HG02642 (cell line): ENCODE data around the gene GNA12.
"Not testable (repeated sequence)": the region's sequence is repeated elsewhere in the genome, so short reads cannot be mapped to it uniquely, and the experiment has no call there.

Source experiments
- ATAC-seq: cut with Tn5 transposase; IDR thresholded peaks from one replicate; pipeline ENCODE4 v1.9.1; 2021; ENCODE audit warnings: mild to moderate bottlenecking; ENCODE audit not compliant: unreplicated experiment, poor library complexity

The GNA12 gene

DNA sequence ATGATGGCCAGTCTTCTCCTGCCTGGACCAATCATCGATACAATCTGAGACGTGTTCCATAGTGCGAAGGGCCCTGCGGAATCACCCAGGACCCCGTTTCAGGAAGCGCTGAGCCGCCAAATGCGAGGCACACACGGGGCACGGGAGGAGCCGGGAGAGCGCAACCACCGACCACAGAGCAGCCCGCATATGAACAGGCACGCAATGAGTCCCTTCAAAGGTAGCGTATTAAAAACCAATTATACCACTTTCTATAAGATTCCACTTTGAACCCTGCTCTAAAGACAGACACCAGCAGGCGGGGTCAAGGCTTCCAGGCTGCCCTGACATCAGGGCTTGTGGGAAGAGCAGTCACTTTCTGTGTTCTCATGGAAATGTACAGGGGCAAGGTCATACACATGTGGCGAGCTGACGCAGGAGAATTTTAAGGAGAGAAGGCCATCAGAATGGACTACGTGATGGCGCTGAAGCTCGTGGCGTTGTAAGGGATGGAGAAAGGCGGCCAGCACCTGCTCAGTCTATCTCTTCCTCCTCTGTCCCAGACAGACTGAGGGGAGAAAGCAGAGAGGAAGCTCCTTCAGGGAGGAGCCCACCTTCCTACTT, 109.9 kb downstream of the GNA12 start:
- no peak for ATAC-seq

DNA sequence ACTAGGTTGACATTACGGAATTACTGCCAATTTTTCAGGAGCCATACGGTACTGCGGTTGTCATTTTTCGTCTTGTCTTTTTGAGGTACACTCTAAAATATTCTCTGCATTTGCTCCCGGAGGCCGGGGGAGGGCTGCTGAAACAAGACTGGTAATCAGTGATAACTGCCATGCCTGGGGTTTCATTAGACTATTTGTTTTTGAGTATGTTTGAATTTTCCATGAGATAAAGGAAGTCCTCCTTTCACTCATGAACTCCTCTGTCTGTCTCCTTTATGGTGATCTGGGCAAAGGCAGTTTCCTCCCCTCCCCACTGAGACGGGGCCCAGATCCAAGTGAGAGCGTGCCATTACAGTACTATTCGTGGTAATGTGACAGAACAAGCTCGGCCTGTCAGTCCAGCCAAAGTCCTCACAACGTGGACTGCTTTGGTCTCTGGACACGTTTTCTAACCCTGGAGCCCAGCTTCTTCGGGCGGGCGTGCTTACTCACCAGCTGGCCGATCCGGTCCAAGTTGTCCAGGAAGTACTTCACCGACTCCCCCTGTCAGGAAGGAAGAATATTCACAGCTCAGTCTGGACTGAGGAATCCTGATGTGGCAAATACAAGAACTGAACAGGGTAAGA, 111.0 kb downstream of the GNA12 start:
- no peak for ATAC-seq

DNA sequence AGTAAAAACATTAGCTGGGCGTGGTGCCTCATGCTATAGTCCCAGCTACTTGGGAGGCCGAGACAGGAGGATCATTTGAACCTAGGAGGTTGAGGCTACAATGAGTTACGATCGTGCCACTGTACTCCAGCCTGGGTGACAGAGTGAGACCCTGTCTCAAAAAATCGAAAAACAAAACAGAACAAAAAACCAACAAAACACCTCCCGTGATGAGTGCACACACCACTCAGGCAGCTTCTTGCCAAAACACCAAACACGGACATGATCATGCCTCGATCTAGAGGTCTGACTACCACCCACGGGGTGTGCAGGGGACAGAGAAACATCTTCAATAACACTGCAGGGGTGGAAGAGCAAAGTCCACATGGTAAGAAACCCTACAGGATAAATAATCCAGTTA, 111.7 kb downstream of the GNA12 start:
- ATAC-seq: no peak

DNA sequence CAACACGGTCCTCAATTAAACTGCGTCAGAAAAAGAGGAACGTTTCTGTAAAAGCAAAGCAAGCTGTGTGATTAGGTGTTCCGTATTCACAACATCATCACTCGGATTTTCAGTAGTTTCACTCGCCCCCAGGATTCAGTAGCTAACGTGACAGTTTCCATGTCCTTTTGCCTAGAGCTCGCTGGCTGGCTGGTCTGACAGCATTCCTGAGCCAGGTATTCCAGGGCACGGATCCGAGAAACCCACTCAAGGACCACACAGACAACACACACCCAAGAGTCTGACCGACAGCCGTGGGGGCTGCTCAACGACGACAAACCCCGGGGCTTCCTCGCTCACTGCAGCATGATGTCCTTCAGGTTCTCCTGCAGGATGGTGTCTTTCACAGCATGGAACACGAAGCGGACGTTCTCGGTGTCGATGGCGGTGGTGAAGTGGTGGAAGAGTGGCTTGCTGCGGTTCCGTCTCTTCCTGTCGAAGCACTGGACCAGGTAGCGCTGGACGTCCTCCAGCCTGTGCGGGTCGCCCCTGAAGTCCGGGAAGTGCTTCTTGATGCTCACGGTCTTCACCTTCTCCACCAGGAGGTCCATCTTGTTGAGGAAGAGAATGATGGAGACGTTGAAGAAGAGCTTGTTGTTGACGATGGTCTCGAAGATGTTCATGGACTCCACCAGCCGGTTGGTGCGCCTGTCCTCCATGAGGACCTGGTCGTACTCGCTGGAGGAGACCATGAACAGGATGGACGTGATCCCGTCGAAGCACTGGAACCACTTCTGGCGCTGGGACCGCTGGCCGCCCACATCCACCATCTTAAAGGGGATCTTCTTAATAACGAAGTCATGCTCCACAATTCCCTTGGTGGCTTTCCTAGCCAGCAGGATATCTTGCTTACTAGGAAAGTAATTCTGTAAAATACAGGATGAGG, 113.0 kb downstream of the GNA12 start:
- no peak for ATAC-seq

DNA sequence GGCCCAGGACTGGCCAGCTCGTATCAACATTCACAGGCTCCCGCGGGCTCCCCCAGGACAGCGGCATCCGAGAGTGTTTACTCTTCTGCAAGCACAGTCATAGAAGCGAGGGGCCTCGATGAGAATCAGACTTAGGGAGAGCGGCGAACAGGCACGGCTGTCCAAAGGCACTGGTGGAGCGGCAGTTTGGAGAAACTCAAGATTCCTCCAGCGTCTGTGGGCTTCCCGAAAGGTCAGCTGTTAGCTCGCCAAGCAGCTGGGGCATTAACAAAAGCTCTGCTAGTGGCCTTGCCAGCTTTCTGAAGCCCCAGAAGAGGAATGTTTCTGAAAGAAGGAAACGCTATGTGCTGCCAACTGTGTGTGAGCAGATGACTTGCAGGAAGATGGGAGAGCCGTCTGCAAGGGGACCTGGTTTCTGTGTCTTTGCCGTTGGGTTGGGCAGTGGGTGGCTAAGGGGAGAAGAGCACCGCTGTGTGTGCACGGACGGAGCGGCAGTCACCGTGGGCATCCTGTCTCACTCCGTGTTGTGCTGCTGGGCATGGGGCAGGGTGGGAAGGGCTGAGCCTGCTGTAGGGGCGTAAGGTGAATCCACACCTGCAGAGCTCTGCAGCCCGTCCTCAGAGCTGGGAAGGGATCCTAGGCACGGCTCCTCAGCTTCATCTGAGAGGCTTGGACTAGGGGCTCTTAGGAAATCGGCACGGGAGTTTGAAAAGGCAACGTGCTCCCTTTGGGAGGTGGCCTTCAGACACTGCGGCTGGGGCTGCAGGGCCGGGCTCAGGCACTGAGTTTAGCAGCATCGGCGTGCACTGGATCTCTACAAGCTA, 114.0 kb downstream of the GNA12 start:
- ATAC-seq: no peak

DNA sequence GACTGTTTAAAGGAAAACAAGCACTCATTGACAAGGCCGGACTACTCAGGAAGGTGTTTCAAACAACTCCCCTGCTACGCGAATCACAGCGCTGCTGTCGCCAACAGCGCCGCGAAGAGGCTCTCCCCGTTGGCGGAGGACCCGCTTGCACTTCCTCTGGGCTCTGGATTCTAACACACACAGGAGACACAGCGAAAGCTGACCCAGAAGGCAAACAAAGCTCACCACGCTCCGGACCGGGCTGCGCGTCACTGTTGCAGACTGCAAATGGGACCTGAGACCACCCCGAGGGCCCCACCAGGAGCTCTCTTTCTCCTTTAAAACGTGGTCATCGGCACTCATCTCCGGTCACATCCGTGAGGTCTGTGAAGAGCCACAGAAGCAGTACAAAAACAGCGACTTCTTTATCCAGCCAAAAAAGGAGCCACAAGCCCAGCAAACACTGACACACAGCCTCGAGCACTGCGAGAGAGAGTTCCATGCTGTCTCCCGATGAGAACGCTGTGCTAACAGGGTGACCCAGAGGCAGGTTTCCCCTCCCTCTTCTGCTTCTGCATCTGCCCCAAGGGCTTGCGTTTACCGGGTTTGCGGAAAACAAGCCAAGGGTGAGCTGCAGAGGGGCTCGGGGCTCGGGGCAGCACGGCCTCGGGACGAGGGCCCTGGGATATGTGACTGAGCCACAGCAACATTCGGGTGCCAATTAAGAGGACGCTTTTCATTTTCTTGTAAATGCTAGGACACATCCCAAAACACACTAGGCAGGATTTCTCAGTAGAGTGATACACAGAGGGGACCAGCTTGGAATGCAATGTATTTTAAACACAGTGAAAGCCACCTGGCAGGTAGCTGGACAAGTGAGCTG, 114.8 kb downstream of the GNA12 start:
- no peak for ATAC-seq

DNA sequence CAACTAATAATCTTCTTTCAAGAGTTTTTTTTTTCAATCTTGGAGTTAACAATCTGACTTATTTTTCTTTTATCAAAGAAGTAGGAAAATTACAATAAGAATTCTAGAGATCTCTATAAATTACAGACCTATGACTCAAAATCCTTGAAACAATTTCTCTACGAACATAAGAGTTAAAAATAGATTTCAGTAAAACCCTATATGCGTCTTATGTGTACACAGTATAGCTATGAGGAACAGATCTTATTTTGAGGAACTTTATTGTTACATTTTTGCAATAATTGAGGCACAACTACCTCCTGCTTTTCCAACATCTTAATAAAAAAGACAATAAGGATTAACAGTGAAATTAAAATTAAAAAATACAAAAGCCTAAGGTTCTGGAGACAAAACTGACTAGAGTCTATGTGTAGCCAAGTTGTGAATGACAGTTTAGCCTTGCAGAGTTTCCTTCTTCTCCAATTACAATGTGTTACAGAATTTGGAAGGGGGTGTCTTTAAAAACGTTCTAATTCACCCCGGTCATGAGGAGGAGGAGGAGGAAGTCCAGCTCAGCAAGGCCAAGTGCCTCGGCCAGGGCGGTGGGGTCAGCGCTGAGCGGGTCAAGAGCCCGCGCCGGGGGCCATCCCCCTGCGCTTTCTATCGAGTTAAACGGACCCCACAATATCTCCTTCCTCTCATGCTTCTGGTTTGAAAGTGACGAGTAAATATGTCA, 115.6 kb downstream of the GNA12 start:
- ATAC-seq: no peak

DNA sequence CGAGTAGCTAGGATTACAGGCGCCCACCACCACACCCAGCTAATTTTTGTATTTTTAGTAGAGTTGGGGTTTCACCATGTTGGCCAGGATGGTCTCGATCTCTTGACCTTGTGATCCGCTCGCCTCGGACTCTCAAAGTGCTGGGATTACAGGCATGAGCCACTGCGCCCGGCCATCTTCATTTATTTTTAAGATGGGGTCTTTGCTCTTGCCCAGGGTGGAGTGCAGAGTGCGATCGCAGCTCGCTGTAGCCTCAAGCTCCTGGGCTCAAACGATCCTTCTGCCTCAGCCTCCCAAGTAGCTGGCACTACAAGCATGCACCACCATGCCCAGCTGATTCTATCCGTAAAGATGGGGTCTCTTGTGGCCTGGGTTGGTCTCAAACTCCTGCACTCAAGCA, 116.9 kb downstream of the GNA12 start:
- not testable (repeated sequence) for ATAC-seq

DNA sequence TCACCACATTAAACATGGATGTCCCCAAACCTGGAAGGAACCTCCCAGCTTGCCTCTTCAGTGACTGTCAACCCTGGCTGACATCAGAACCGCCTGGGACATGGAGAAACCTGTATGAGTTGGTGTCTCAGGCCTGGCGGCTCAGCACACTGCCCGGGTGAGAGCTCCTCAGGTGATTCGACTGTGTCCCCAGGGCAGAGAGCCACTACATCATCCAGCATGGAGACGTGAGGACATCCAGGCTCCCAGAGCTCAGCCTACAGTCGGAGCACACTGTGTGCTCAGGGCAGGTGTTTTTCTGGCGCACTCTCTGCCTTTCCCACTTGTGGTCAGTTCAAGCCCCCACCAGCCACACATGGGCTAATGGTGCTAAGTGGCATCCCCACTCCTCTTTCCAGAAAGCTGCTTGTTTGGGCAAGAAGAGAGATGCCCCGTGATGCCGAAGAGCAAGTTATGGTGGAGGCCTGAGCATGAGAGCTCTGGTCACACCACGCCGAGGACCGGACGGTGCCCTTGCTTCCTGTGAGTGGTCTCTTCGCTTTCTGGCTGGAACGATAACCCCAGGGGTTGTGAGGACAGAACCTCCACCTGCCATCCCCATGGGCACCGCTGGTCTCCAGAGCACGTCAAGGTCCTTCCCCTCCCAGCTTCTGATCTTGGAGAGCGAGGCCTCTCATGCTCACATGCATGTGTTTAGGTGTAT, 117.6 kb downstream of the GNA12 start:
- ATAC-seq: no peak

DNA sequence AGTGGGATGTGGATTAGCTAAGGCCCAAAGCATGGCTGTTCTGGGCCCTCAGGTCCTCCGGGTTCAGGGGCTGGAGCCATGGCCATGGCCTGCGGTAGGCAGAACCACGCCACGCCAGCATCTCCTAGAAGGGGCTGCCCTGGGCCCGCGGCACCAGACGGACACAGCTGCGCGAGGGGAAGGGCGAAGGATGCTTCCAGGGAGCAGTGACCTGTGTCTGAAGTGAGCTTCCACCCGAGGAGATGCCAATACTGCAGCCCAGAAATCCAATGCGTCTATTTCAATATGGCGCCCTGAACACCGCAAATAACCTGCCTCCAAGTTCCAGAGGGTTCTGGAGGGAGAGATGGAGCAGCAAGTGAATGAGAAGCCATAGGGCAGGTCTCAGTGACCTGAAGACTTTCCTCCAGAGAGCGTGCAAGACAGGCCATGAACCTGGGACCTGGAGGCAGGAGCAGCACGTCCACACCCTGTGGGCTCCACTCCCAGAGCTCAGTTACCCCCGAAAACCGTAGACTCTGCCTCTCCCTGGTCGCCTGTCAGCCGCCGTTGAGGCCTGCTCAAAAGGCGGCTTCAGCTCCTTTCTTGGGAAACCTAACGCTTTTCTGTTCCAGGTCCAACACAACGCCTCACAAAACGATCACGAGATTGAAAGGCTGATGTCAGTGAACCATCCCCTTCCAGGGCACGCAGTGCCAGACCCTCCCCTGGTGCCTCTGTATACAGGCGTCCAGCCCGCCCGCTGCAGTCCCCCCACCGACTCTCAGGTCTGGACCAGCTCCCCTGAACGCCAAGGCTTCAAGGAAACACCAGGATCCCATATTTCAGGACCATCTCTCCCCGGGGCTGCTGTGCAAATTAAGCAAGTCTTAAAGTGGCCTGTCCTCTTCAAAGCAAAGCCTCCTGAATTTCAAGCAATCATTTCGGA, 118.7 kb downstream of the GNA12 start:
- ATAC-seq: no peak

DNA sequence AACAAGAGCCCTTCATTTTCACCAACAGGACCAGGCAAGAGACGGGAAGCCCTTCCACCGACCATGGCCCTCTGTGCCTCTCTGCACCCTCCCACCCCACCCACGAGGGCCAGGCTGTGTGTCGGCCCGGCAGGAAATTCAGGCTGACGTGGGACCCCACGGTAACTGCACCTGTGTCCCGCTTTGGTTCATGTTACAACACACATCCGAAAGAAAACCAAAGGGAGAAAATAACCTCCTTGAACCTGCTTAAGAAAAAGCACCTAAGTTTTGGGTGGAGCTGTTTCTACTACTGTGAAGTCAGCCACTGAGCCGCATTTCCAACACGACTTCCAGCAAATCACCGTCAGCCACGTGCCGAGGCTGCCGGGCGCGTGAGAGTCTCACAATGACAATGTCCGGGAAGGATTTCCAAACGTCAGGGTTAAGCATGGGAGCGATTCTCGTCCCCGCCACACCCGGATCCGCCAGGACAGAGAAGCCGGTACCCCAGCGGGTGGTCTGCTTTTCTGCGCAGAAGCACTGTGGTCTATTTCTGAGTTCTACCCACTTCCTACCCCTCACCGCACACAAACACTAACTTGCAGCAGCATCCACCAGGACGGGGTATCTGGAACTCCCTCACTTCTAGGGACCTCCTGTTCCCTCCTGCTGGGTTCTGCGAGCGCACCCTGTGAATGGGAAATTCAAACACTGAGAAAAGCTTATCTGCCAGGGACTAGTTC, 119.5 kb downstream of the GNA12 start:
- no peak for ATAC-seq

DNA sequence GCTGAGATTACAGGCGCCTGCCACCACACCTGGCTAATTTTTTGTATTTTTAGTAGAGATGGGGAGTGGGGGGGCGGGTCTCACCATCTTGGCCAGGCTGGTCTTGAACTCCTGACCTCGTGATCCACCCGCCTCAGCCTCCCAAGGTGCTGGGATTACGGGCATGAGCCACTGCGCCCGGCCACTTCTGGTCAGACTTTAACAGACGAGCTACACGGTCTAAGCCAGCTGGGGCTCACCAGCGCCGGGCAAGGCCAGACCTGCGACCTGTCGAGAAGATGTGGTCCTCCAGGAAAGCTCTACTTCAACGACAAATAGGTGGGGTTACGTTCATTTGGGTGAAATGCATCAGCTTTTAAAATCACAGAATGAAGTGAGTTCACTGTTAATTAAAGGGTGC, 120.1 kb downstream of the GNA12 start:
- not testable (repeated sequence) for ATAC-seq

DNA sequence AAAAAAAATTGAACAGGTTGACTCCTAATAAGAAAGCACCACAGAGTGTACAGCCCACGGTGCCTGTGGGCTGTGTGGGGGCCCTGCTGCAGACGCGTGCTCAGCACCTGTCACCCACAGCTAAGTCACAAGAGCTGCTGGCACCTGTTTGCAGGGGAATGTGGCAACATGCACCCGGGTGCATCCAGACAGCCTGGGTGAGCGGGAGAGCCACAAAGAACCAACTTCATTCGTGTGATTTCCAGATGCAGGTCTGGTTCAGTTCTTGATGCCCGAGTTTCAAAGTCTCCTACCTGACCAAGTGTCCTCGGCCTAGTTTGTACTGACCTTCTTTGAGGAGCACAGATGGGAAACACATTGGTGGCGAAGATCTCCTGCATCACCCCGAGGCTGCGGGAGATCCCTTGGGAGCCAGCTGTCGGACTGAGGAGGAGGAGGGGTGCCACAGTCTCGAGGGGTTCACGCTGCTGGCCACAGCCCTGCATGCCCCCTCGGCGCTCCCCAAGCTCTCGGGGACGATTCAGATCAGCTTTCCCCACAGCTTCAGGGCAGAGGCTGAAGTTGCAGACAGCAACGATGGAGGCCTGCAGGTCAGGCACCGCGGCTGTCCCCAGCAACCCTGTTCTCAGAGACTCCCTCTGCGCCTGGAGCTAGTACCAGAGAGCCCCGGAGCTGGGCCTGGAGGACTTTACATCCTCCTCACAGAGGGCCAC, 120.8 kb downstream of the GNA12 start:
- no peak for ATAC-seq

DNA sequence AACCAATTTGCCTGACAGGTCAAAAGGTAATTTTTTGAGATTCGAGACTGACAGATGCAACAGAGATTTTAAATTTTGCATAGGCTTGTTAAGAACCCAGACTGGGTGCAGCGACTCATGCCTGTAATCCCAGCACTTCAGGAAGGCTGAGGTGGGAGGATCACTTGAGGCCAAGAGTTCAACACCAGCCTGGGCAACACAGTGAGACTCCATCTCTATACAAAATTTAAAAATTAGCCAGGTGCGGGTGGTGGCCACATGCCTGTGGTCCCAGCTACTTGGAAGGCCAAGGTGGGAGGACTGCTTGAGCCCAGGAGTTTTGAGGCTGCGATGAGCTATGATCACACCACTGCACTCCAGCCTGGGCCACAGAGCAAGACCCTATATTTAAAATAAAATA, 121.5 kb downstream of the GNA12 start:
- ATAC-seq: no peak

DNA sequence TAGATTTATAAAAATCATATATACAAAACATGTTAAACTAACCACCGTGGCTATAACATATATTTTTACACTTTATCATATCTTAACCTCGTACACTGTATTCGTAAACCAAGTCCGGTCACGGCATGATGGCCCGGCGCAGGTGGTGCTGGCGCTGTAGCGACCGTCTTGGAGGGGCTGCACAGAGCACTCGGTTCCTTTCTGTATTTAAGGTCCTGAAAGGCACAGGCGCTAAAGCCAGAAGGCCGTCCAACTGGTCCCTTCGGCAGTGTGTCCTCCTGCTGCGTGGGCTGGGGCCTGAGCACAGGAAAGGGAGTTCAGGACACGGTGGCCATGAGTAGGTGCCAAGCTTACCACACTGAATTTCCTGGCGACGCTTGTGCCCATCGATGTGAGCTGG, 122.3 kb downstream of the GNA12 start:
- no peak for ATAC-seq

DNA sequence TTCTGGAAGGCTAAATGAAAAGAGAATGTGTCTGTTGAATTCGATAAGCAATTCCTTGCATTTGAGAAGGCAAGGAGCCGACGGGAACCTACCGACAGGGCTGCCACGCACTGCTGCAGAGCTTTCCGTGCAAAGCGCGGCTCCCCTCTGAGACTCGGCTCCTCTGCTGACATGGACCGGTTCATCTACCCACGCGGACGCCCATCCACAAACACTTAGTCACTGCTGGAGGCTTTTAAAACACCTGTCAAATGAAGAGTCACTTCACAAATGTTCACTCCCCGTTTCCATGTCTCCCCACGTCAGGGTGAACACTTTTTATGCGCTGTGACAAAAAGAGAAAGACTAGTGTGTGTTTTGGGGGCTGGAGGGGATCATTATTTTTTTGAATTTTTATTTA, 124.1 kb downstream of the GNA12 start:
- no peak for ATAC-seq
